HCT116 (cell line): Measurements from ENCODE around the gene MRPS23. TPM values are rescaled to one million over a fixed set of nuclear protein-coding genes. Genes with fewer than 3 reads are reported as not detected.

ENCODE experiments used
- ATAC-seq: fragments of 200-7000 bp; cut with Tn5 transposase; 2 replicates; pipeline ENCODE4 v1.9.1; 2020; ENCODE audit warnings: mild to moderate bottlenecking, moderate library complexity
- Bru-seq: library from RNA; stranded (reverse); fragments of 400-500 nt; gene quantifications from one replicate; lab custom pipeline; 2021; lab: Mats Ljungman, UMichigan
- BruChase-seq, 2 experiments: library from RNA; stranded (reverse); fragments of 400-500 nt; gene quantifications; one replicate each; lab custom pipeline; 2021; lab: Mats Ljungman, UMichigan
- BruUV-seq: library from RNA; stranded (reverse); fragments of 400-500 nt; replicated peaks from 2 replicates; lab custom pipeline; 2021; lab: Mats Ljungman, UMichigan
- CTCF ChIA-PET: fragments of 300-600 bp; sonication (Branson Sonifier 250); formaldehyde crosslinking; loops from one replicate; lab custom pipeline; 2021; ENCODE audit warnings: antibody characterized with exemption; lab: Charles Lee
- POLR2A ChIA-PET: fragments of 300-600, 350-600 bp; sonication (Branson Sonifier 250); formaldehyde crosslinking; loops from one replicate; lab custom pipeline; 2021; ENCODE audit warnings: antibody characterized with exemption; lab: Charles Lee
- RAD21 ChIA-PET, 2 experiments: fragments of 300-600 bp; sonication (Branson Sonifier 250); formaldehyde crosslinking; loops; one replicate each; lab custom pipeline; 2023; ENCODE audit warnings: low total read pairs in 2 of 2; ENCODE audit not compliant: uncharacterized antibody in 2 of 2, unreplicated experiment in 2 of 2, low non-redundant PET in 1 of 2; lab: Charles Lee
- DNase-seq: peaks from one replicate; pipeline ENCODE4 v3.0.0-alpha.2; 2010; ENCODE audit warnings: low read depth, low spot score
- H2AFZ ChIP-seq: fragments of 200-600 bp; shearing (Covaris generic), sonication (generic); 2 replicates; pipeline ENCODE4 v1.6.1; 2017; ENCODE audit warnings: low read depth, mixed run types, mixed read lengths, antibody characterized with exemption, low read length; ENCODE audit not compliant: poor library complexity, severe bottlenecking
- H3K27ac ChIP-seq: 2 replicates; pipeline ENCODE4 v1.5.1; 2012; ENCODE audit warnings: low read depth, low read length
- H3K27me3 ChIP-seq: fragments of 200-600 bp; sonication (generic); 2 replicates; pipeline ENCODE4 v1.6.1; 2016; ENCODE audit warnings: mixed run types, low read length, mixed read lengths; ENCODE audit not compliant: insufficient read depth
- H3K36me3 ChIP-seq, 2 experiments: fragments of 200-500 bp in 1 of 2; fragments of 200-600 bp in 1 of 2; sonication (Bioruptor generic) in 1 of 2; sonication (generic) in 1 of 2; 2 replicates each; pipeline versions ENCODE4 v1.5.1 to v1.6.1; 2014 to 2016; ENCODE audit warnings: low read length in 2 of 2, inconsistent platforms in 1 of 2, mixed read lengths in 1 of 2, mixed run types in 1 of 2; ENCODE audit not compliant: insufficient read depth in 2 of 2, control insufficient read depth in 1 of 2
- H3K4me1 ChIP-seq, 2 experiments: fragments of 200-600 bp in 1 of 2; sonication (generic) in 1 of 2; 2 replicates each; pipeline versions ENCODE4 v1.5.1 to v1.6.1; 2012 to 2017; ENCODE audit warnings: low read length in 2 of 2, inconsistent platforms in 1 of 2, mild to moderate bottlenecking in 1 of 2, mixed read lengths in 1 of 2, mixed run types in 1 of 2, moderate library complexity in 1 of 2; ENCODE audit not compliant: insufficient read depth in 2 of 2, control insufficient read depth in 1 of 2
- H3K4me2 ChIP-seq: fragments of 200-600 bp; sonication (generic); 2 replicates; pipeline ENCODE4 v1.6.1; 2017; ENCODE audit warnings: mixed run types, low read length, mixed read lengths
- H3K4me3 ChIP-seq, 2 experiments: fragments of 200-600 bp in 1 of 2; sonication (generic) in 1 of 2; replicated peaks in 1 of 2; 2 replicates each; pipeline ENCODE4 v1.5.1; 2011 to 2016; ENCODE audit warnings: low read length in 2 of 2, control low read depth in 1 of 2, low read depth in 1 of 2, mild to moderate bottlenecking in 1 of 2, mixed read lengths in 1 of 2, mixed run types in 1 of 2
- H3K79me2 ChIP-seq: fragments of 200-600 bp; sonication (generic); 2 replicates; pipeline ENCODE4 v1.6.1; 2017; ENCODE audit warnings: mild to moderate bottlenecking, mixed run types, low read length, moderate library complexity, mixed read lengths; ENCODE audit not compliant: insufficient read depth
- H3K9ac ChIP-seq: fragments of 200-600 bp; sonication (generic); 2 replicates; pipeline ENCODE4 v1.6.1; 2016; ENCODE audit warnings: low read length, mixed read lengths
- H3K9me2 ChIP-seq: fragments of 200-600 bp; sonication (generic), shearing (Covaris generic); 2 replicates; pipeline ENCODE4 v1.6.1; 2017; ENCODE audit warnings: mixed run types, mild to moderate bottlenecking, moderate library complexity; ENCODE audit not compliant: insufficient read depth
- H3K9me3 ChIP-seq, 2 experiments: fragments of 200-500 bp in 1 of 2; fragments of 200-600 bp in 1 of 2; sonication (Bioruptor generic) in 1 of 2; sonication (generic) in 1 of 2; 2 replicates each; pipeline ENCODE4 v1.6.1; 2014 to 2017; ENCODE audit warnings: low read length in 2 of 2, mixed read lengths in 2 of 2, inconsistent platforms in 1 of 2, low read depth in 1 of 2, mild to moderate bottlenecking in 1 of 2, mixed run types in 1 of 2, moderate library complexity in 1 of 2; ENCODE audit not compliant: control insufficient read depth in 1 of 2, insufficient read depth in 1 of 2
- H4K20me1 ChIP-seq: fragments of 200-600 bp; sonication (generic), shearing (Covaris generic); 2 replicates; pipeline ENCODE4 v1.6.1; 2017; ENCODE audit warnings: mixed run types, mild to moderate bottlenecking, moderate library complexity; ENCODE audit not compliant: insufficient read depth
- CBX3 ChIP-seq: IDR thresholded peaks from 2 replicates; pipeline ENCODE4 v1.6.1; 2012; ENCODE audit warnings: low read depth
- CEBPB ChIP-seq: IDR thresholded peaks from 2 replicates; pipeline ENCODE4 v1.6.1; 2012; ENCODE audit warnings: low read depth
- ELF1 ChIP-seq: IDR thresholded peaks from 2 replicates; pipeline ENCODE4 v1.6.1; 2012; ENCODE audit warnings: low read depth, borderline replicate concordance
- EZH2phosphoT487 ChIP-seq: fragments of 200-600 bp; IDR thresholded peaks from 2 replicates; pipeline ENCODE4 v1.6.1; 2018; ENCODE audit warnings: antibody characterized with exemption, borderline replicate concordance
- POLR2A ChIP-seq: IDR thresholded peaks from 2 replicates; pipeline ENCODE4 v1.7.0; 2011; ENCODE audit warnings: borderline replicate concordance; ENCODE audit not compliant: insufficient read depth, insufficient read length; ENCODE audit errors: extremely low read depth
- RAD21 ChIP-seq: IDR thresholded peaks from 2 replicates; pipeline ENCODE4 v1.6.1; 2012; ENCODE audit warnings: low read depth, mild to moderate bottlenecking
- SIN3A ChIP-seq: IDR thresholded peaks from 2 replicates; pipeline ENCODE4 v1.6.1; 2012; ENCODE audit warnings: low read depth
- SRF ChIP-seq: IDR thresholded peaks from 2 replicates; pipeline ENCODE4 v1.6.1; 2012; ENCODE audit warnings: low read depth
- ZFX ChIP-seq: fragments of 450-650 bp; IDR thresholded peaks from 2 replicates; pipeline ENCODE4 v1.6.1; 2017
- ZNF274 ChIP-seq: fragments of 200-500 bp; sonication (Bioruptor generic); IDR thresholded peaks from 2 replicates; pipeline ENCODE4 v1.6.1; 2014; ENCODE audit warnings: mild to moderate bottlenecking, low read depth, low read length, inconsistent platforms
- intact Hi-C: fragments of 100-400 bp; cut with micrococcal nuclease; formaldehyde crosslinking; loops from 2 replicates; pipeline ENCODE4 v1.10.0; 2022
- long read RNA-seq: library from polyadenylated mRNA; unstranded; transcript quantifications from one replicate; pipeline ENCODE4 v2.0.0, GENCODE V29; 2021; ENCODE audit not compliant: unreplicated experiment
- polyA plus RNA-seq: library from polyadenylated mRNA; unstranded; fragments of >200 nt; gene quantifications from 2 replicates; pipeline ENCODE4 v1.2.1, GENCODE V29; 2012; ENCODE audit warnings: missing spikeins
- total RNA-seq: library from RNA; stranded (reverse); gene quantifications from one replicate; pipeline ENCODE4 v1.2.1, GENCODE V29; 2021; ENCODE audit not compliant: unreplicated experiment
- TF ChIP-seq, protein P1 (sequence below): IDR thresholded peaks from 2 replicates; pipeline ENCODE4 v1.6.1; 2012; ENCODE audit warnings: low read depth
- TF ChIP-seq, protein P2 (sequence below): IDR thresholded peaks from 2 replicates; pipeline ENCODE4 v1.6.1; 2012
- TF ChIP-seq, protein P3 (sequence below), 3 experiments: fragments of 200-600 bp in 1 of 3; sonication (generic) in 1 of 3; IDR thresholded peaks in 2 of 3; conservative IDR thresholded peaks in 1 of 3; 2 replicates each; pipeline ENCODE4 v1.5.1; 2012 to 2017; ENCODE audit warnings: low read depth in 2 of 3, low read length in 2 of 3, antibody characterized with exemption in 1 of 3, borderline replicate concordance in 1 of 3, control low read depth in 1 of 3, mild to moderate bottlenecking in 1 of 3, mixed read lengths in 1 of 3, mixed run types in 1 of 3, moderate library complexity in 1 of 3; ENCODE audit not compliant: insufficient read depth in 1 of 3
- TF ChIP-seq, protein P4 (sequence below): IDR thresholded peaks from 2 replicates; pipeline ENCODE4 v1.6.1; 2011; ENCODE audit warnings: mild to moderate bottlenecking, low read length, moderate library complexity; ENCODE audit not compliant: insufficient replicate concordance; ENCODE audit errors: extremely low read depth
- TF ChIP-seq, protein P5 (sequence below): IDR thresholded peaks from 2 replicates; pipeline ENCODE4 v1.6.1; 2012

The MRPS23 gene
- total RNA-seq, result 109 TPM
- 69.5 and 101 TPM in 2 replicates for polyA plus RNA-seq
- percentile 86 among the genes with signal in this experiment for Bru-seq, nascent RNA
- BruChase-seq, experiment 1, labeled RNA remaining after a 6-hour chase, result percentile 94 among the genes with signal in this experiment
- BruChase-seq, experiment 2, labeled RNA remaining after a 2-hour chase, result percentile 89 among the genes with signal in this experiment
- long read RNA-seq, full-length matches to known transcripts, result 61 of 79 reads
- long read RNA-seq, partial matches to known transcripts, result 2 of 79 reads
- long read RNA-seq, other reads (novel, unspliced or antisense), result 16 of 79 reads

DNA sequence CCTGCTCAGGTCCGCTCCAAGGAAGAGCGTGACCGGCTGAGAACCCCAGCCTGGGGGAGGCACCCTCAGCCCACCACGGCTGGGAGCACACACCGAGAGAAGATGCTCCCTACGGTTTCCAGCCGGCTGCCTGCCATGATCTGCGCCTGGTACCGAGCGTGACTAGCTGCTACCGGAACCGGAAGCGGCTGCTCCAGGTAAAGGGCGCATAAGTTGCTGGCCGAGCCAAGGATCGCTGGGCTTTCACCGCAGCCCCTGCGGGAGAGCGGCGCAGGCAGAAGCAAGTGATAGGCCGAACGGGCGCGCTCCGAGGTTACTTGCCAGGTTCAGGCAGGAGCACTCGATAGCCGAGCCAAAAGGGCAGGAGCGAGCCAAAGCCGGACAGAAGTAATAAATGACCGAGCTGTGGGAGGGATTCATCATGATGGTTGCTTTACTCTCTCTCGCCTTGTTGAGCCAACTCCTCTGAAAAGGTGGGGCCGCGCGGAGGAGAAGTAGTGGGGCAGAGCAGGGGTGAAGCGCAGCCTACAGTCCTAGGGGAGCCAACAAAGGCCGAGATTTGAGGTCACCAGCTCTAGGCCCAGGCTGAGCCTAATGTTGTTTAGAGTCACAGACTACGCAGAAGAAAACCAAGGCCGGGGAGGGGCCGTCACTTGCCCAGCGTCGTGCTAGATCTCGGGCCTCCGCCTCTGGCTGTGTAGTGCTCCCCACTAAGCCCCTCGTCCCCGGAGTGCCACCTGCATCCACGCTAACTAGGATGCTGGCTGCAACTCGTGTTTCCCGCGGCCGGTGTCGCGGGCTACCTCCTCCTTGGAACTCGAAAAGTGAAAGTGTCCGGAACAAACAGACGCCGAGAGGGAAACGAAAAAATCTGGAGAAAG, at the start of gene MRPS23:
MRPS23 (minus strand) TSS at position 171 of the 881 bp plus-strand sequence; CDS start at position 137, 34 bp downstream.
- ChIA-PET CTCF (interaction anchor here (1.0 to 2.7 kb wide), 6 partner anchors 10 to 156 kb away, joined by 3 to 22 read pairs (median 4); no protein-coding TSS in a partner anchor), POLR2A (interaction anchor here (0.8 to 3.5 kb wide), 7 partner anchors 10 to 233 kb away, joined by 3 to 25 read pairs (median 5); partner anchors contain the start of genes DYNLL2 and SRSF1), RAD21 (interaction anchor here (0.6 to 1.7 kb wide), 11 partner anchors 10 to 747 kb away, joined by 3 to 7 read pairs (median 3); no protein-coding TSS in a partner anchor)
- H3K4me1 ChIP-seq, result peaks cover 12 to 34% of the 10 kb centered on the region in 2 experiments
- peak; percentile 98 for DNase-seq
- H3K36me3 ChIP-seq, result peaks cover 8 to 11% of the 10 kb centered on the region in 2 experiments
- H3K9ac ChIP-seq, result peak within 1 kb of the TSS; percentile 83
- ATAC-seq, result peak; percentile 92
- peaks cover 45% of the 10 kb centered on the region for H3K79me2 ChIP-seq
- intact Hi-C loops, result loop anchor here (2.0 kb wide), 2 partner anchors 145 to 263 kb away; no protein-coding TSS in a partner anchor
- peak within 1 kb of the TSS; percentile 91 for H3K4me2 ChIP-seq
- H3K27ac ChIP-seq, result peak within 1 kb of the TSS; percentile 71
- H3K9me3 ChIP-seq, result no peaks in the 10 kb centered on the region
- TSS peak; percentile 92 for BruUV-seq
- H4K20me1 ChIP-seq, result peaks cover 7% of the 10 kb centered on the region; the same call in 1 of the 2 replicates
- peak within 1 kb of the TSS; percentile 88 to 94 for H3K4me3 ChIP-seq
- no peaks in the 10 kb centered on the region for H3K9me2 ChIP-seq
- H2AFZ ChIP-seq, result peak within 1 kb of the TSS; percentile 64
- H3K27me3 ChIP-seq, result no peaks in the 10 kb centered on the region
- TF ChIP-seq, protein P1, sequence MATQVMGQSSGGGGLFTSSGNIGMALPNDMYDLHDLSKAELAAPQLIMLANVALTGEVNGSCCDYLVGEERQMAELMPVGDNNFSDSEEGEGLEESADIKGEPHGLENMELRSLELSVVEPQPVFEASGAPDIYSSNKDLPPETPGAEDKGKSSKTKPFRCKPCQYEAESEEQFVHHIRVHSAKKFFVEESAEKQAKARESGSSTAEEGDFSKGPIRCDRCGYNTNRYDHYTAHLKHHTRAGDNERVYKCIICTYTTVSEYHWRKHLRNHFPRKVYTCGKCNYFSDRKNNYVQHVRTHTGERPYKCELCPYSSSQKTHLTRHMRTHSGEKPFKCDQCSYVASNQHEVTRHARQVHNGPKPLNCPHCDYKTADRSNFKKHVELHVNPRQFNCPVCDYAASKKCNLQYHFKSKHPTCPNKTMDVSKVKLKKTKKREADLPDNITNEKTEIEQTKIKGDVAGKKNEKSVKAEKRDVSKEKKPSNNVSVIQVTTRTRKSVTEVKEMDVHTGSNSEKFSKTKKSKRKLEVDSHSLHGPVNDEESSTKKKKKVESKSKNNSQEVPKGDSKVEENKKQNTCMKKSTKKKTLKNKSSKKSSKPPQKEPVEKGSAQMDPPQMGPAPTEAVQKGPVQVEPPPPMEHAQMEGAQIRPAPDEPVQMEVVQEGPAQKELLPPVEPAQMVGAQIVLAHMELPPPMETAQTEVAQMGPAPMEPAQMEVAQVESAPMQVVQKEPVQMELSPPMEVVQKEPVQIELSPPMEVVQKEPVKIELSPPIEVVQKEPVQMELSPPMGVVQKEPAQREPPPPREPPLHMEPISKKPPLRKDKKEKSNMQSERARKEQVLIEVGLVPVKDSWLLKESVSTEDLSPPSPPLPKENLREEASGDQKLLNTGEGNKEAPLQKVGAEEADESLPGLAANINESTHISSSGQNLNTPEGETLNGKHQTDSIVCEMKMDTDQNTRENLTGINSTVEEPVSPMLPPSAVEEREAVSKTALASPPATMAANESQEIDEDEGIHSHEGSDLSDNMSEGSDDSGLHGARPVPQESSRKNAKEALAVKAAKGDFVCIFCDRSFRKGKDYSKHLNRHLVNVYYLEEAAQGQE, result no peak
- TF ChIP-seq, protein P2, sequence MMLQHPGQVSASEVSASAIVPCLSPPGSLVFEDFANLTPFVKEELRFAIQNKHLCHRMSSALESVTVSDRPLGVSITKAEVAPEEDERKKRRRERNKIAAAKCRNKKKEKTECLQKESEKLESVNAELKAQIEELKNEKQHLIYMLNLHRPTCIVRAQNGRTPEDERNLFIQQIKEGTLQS, result no peak
- TF ChIP-seq SRF (peak; percentile 100), EZH2phosphoT487 (no peak), CBX3 (peak; percentile 100), CEBPB (no peak; the same call in 1 of the 2 replicates), ELF1 (no peak; the same call in 1 of the 2 replicates), ZNF274 (no peak), RAD21 (no peak), ZFX (peak; percentile 95), POLR2A (peak; percentile 11), SIN3A (peak; percentile 99)
- TF ChIP-seq, protein P3, sequence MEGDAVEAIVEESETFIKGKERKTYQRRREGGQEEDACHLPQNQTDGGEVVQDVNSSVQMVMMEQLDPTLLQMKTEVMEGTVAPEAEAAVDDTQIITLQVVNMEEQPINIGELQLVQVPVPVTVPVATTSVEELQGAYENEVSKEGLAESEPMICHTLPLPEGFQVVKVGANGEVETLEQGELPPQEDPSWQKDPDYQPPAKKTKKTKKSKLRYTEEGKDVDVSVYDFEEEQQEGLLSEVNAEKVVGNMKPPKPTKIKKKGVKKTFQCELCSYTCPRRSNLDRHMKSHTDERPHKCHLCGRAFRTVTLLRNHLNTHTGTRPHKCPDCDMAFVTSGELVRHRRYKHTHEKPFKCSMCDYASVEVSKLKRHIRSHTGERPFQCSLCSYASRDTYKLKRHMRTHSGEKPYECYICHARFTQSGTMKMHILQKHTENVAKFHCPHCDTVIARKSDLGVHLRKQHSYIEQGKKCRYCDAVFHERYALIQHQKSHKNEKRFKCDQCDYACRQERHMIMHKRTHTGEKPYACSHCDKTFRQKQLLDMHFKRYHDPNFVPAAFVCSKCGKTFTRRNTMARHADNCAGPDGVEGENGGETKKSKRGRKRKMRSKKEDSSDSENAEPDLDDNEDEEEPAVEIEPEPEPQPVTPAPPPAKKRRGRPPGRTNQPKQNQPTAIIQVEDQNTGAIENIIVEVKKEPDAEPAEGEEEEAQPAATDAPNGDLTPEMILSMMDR (IDR thresholded peaks at IDR 0.05 in 2 of 3, conservative IDR thresholded peaks at IDR 0.05 in 1 of 3; ENCODE audit: borderline replicate concordance in 1 of 3, insufficient read depth in 1 of 3, low read depth in 2 of 3, low read length in 2 of 3), result no peak
- TF ChIP-seq, protein P4, sequence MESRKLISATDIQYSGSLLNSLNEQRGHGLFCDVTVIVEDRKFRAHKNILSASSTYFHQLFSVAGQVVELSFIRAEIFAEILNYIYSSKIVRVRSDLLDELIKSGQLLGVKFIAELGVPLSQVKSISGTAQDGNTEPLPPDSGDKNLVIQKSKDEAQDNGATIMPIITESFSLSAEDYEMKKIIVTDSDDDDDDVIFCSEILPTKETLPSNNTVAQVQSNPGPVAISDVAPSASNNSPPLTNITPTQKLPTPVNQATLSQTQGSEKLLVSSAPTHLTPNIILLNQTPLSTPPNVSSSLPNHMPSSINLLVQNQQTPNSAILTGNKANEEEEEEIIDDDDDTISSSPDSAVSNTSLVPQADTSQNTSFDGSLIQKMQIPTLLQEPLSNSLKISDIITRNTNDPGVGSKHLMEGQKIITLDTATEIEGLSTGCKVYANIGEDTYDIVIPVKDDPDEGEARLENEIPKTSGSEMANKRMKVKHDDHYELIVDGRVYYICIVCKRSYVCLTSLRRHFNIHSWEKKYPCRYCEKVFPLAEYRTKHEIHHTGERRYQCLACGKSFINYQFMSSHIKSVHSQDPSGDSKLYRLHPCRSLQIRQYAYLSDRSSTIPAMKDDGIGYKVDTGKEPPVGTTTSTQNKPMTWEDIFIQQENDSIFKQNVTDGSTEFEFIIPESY, result peak; percentile 88
- TF ChIP-seq, protein P5, sequence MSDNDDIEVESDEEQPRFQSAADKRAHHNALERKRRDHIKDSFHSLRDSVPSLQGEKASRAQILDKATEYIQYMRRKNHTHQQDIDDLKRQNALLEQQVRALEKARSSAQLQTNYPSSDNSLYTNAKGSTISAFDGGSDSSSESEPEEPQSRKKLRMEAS, result peak; percentile 97
